GM21360 (cell line): Measurements from ENCODE around the gene HOXD10.

Experiments used
- ATAC-seq: cut with Tn5 transposase; IDR thresholded peaks from one replicate; pipeline ENCODE4 v1.9.1; 2021; ENCODE audit warnings: mild to moderate bottlenecking, moderate library complexity; ENCODE audit not compliant: unreplicated experiment

Gene HOXD10

GRCh38 chr2:176094349-176094748 lies 22.2 kb upstream of the HOXD10 start:
- no peak for ATAC-seq

DNA sequence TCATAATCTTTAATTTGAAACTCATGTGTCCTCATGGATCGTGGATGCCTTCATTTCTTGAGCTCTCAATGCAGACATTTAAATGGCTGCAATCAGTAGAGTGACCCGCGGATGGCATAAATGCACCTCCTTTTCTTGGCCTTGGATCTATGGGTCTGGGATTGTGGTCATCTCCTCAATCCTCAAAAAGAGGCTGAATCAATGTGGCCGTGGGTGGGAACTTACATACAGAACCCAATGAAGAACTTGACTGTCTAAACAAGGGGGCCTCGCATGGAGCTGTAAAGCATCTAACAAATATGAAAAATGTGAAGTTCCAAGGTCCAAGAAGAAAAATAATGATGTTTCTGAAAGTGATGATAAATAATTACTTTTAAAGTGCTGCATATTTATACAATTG lies 21.2 kb upstream of the HOXD10 start:
- ATAC-seq = no peak

DNA sequence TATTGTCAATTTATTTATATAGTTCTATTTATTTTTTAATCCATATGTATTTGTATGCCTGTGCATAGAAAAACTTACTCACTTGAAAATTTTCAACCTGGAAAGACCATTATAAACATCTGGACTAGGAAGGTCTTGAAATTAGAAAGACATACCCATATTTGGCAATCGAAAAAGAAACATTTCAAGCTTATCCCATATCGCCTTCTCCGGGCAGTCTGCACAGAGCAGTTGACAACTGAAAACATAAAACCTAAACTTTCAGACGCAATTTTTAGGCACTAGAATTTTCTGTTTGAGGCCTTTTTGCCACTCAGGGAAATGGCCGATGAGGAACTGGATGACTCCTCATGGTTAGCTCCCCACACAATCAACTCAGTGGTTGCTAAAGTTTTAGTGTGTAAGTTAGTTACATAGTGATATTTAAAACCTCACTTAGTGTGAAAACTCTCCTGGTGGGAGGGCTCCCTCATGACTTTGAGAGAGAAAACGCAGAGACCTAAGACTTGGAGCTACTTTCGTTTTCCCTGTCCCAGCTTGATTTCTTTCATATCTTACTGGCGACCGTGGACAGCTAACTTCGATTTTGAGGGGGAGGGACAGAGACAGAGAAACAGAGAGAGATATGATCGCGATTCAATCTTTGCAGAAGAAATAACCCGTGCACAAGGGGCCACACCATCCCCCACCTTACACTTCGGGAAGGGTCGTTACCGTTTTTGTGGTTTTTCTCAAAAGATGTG lies 20.2 kb upstream of the HOXD10 start:
- no peak for ATAC-seq

DNA sequence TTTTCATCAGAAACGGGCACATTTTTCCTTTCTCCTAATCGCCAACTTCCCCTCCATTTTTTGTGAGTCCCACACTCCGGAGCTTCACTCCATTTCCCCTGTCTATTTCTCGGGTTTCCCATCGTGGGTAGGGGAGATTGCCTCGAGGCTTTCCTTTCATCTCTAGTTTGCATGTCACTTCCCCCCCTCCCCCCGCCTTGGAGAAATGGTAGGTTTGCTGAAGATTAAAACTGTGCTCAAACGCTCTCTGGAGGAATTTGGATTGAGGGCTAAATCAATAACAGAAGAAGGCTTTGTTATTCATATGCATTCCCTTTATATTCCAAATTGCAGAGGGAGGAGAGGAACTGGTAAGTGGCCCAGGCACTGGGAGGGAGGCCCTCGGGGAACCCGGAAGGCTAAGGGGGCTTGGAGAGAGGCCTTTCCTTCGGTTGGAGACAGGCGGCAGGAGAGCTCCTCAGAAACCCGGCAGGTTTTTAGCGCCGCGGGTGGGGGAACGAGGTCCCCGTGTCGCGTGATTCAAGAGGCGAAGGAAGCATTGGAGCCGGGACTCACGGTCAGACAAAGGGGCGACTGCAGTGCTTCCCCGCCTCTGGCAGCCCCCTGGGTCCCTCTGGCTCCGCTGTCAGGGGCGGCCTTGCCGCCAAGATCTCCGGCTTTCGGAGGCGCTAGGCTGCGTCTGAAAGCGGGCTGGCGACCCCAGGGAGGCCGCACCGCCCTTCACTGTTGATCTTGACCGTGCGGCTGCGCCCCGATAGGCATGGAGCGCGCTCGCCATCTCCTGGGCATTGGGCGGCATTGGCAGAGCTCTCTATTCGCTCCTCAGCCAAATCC lies 19.4 kb upstream of the HOXD10 start:
- ATAC-seq = peak; percentile 76

DNA sequence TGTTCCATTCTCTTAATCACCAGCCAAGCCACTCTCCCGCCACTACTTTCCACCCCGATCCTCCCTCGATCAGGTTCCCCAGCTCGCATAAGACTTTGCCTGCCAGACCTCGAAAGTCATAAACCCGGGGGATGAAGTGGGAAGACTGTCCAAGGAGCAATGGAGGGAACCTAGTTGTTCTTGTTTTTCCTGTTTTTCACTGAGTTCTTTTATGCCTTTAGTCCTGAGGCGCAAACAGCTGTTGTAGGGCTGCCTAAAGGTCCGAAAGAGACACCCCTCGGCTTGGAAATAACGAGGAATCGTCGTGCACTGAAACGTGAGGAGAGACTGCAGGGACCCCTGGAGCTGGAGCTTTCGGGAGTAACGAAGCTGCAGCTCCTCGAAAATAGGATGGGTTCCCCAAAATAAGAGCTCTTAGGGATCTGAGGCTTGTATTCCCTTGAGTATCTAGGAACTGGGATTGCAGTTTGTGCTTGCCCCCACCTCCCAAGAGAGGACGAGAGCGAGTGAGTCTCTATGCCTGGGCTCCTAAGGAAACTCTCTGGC lies 18.7 kb upstream of the HOXD10 start:
- ATAC-seq = no peak

DNA sequence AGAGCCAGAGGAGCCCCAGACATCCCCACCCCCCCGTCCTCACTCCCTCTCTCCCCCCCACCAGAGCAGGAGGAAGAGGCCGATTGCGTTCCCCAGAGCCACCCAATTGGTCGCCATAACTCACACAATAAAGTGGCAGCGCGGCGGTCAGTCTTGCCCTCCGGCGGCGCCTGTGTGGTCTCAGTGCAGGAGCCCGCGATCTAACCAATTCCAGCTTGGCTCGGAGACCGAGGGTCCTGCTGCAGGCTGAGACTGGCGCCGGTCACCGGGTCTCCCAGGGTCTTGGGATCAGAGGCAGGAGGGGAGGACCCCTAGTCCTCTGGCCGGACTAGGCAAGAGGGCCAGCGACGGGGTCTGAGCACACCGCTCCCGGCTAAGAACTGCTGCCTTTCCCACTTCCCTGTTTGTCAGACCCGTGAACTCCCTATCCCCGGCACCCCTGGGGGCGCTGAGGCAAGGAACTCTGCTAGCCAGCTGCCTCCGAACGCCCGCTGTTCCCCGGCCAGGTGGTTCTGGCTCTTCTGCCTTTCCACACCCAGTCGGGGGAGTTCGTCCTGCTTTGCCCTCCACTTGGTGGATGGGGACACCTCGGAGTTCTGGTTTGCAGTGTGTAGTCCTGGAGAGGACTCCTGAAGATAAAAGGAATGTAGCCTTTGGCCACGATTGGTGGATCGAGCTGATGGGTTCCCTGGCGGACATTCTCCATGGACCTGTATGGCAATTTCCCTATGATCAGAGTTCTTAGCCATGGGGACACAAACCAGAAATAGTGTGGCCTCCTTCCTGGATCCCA lies 18.0 kb upstream of the HOXD10 start:
- no peak for ATAC-seq

DNA sequence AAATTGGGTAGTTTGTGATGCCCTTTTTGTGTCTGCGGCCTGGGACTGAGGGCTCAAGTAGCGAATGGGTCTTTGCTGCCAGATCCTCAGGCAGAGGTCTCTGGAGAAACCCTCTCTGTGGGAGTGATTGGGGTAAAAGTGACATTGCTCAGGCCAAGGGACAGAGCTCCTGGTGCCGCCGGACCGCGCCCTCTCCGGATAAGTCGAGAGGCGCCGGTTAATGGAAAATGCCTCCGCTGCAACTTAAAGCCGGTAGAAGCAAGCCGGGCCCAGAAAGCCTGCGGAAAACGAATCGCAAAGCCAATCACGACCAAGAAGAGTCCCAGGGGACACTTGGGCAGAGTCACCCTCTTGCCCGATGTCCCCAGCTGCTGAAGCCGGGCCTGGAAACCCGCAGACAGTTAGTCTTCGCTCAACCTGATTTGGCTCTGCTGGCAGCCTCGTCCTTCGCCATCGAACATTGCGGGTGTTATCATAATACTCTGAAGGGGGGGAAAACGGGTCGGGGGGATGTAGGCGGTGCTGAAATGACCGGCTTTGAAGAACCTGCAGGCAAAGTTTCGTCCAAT lies 17.3 kb upstream of the HOXD10 start:
- no peak for ATAC-seq

DNA sequence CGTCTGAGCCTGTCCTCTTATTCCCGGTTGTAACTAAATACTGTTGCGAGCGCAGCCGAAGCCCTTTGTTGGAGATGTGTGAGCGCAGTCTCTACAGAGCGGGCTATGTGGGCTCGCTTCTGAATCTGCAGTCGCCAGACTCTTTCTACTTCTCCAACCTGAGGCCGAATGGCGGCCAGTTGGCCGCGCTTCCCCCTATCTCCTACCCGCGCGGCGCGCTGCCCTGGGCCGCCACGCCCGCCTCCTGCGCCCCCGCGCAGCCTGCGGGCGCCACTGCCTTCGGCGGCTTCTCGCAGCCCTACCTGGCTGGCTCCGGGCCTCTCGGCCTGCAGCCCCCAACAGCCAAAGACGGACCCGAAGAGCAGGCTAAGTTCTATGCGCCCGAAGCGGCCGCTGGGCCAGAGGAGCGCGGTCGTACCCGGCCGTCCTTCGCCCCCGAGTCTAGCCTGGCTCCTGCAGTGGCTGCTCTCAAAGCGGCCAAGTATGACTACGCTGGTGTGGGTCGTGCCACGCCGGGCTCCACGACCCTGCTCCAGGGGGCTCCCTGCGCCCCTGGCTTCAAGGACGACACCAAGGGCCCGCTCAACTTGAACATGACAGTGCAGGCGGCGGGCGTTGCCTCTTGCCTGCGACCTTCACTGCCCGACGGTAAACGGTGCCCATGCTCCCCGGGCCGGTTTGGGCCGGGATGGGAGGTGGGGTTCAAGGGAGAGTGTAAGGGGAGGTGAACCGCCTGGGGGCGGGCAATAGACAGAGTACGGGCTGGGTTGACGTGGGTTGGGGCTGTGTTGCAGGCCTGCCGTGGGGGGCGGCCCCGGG lies 16.6 kb upstream of the HOXD10 start, which contains the start of gene HOXD12:
TSS of gene HOXD12 (plus strand) at position 68 of the 819 bp plus-strand sequence. CDS start at position 75, 7 bp downstream.
- no peak for ATAC-seq

- no peak for ATAC-seq
Observed at GRCh38 chr2:176100547-176101140, 15.9 kb upstream of the HOXD10 start.

- ATAC-seq = no peak
Observed at GRCh38 chr2:176101216-176101830, 15.3 kb upstream of the HOXD10 start.

DNA sequence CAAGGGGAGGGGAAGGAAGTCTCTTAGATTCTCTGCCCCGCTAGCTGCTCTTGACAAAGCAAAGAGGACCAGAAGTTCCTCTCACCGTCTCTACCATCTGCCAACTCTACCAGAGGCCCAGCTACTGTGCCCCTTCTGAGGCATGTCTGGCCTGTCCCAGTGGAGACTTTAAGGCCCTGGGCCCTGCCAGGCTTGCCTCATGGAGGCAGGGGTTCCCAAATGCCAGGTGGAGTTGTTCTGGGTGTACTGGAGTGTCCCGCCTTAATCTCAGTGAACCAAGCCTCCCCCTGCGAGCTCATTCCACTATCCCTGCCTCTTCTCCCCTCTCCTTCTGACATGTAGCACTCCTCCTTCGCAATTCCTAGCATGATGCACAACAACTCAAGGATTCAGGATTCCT lies 14.7 kb upstream of the HOXD10 start:
- no peak for ATAC-seq

GRCh38 chr2:176102309-176102866 lies 14.2 kb upstream of the HOXD10 start:
- ATAC-seq = no peak

- ATAC-seq = no peak
Observed at GRCh38 chr2:176103194-176103593, 13.4 kb upstream of the HOXD10 start.

DNA sequence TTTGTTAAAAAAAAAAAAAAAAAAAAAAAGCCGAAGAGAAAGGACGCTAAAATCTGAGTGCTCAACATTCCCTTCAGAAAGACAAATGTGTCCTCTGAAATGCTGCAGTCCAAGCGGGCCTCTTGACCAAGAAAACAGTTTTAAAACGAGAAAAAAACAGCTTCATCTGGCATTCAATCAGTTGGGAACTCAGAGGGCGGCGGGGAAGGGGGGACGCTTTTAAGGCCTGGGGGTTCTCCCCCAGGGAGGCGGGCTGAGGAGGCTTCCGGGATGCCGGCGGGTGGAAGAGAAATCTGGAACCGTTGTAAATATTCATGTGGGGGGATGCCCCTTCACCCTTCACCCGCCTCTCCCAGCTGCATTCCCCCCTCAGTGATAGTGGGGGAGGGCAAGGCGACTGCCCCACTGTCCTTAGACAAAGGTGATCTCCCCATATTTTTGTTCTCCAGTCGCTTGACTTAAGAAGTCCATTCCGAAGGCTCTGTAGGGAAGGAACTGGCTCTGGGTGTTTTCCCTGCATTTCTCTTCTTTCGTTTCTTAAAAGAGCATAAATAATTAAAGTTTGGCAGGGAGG lies 12.7 kb upstream of the HOXD10 start:
- no peak for ATAC-seq

DNA sequence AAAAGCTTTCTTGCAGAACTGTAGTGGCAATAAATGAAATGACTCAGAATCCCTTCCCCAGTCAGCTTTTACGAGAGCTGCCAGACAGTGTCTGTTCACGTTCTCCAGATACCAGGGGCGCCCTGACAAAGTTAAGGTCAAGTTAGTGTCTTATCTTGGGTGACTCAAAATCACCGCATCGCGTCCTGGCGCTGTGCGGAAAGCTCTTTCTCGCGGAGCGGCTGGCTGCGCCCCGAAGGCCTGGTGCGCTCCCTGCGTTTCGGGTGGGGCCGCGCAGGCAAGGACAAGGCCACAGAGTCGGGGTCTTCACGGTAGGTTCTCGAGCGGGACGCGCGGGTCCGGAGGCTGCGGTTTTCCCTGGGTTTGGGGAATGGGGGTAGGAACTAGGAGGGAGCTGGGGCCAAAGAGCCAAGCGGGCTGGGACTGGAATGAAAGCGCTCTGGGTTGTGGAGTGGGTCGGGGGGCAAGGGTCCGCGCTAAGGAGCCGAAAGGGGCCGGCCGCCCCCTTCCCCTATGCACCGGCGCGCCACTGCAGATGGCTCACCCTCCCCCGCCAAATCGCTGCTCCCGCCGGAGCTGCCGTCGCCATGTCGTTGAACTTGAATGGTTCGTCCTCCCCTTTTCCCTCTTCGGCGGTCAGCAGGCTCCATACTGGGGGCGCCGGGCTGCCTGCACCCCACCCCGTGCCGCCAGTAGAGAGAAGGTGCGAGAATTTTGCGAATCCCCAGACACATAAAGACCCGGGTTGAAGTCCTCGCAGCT lies 12.1 kb upstream of the HOXD10 start:
- ATAC-seq = no peak

- ATAC-seq = no peak
Observed at GRCh38 chr2:176105078-176105729, 11.4 kb upstream of the HOXD10 start.
